K562 (cell line): Measurements from ENCODE around the gene PPT1. TPM values are rescaled to one million over a fixed set of nuclear protein-coding genes. Genes with fewer than 3 reads are reported as not detected.
A peak's percentile ranks its signal among the peaks of the same experiment; 100 is the strongest.

ENCODE experiments used
- ARID2 ChIP-seq: fragments of 450-650 bp; IDR thresholded peaks from 2 replicates; pipeline ENCODE4 v1.6.1; 2017; ENCODE audit warnings: antibody characterized with exemption, mild to moderate bottlenecking
- BDP1 ChIP-seq: IDR thresholded peaks from 3 replicates; pipeline ENCODE4 v1.6.1; 2011; ENCODE audit not compliant: insufficient read length, insufficient read depth
- CHD4 ChIP-seq: fragments of 200-600 bp; sonication (generic); IDR thresholded peaks from 3 replicates; pipeline ENCODE4 v1.6.1; 2012; ENCODE audit warnings: low read depth, mild to moderate bottlenecking, mixed read lengths, low read length, inconsistent platforms; ENCODE audit not compliant: insufficient read depth, insufficient replicate concordance, poor library complexity, severe bottlenecking
- CREBBP ChIP-seq: IDR thresholded peaks from one replicate; pipeline ENCODE4 v1.6.1; 2012; ENCODE audit warnings: low read depth, mild to moderate bottlenecking, control low read depth, inconsistent platforms, low read length
- ETS2 ChIP-seq: IDR thresholded peaks from 2 replicates; pipeline ENCODE4 v1.6.1; 2016; ENCODE audit warnings: borderline replicate concordance, missing genetic modification characterization, mild to moderate bottlenecking, moderate library complexity, missing compliant biosample characterization; ENCODE audit not compliant: poor library complexity, severe bottlenecking
- GTF2B ChIP-seq: IDR thresholded peaks from 2 replicates; pipeline ENCODE4 v1.6.1; 2011; ENCODE audit not compliant: insufficient read length; ENCODE audit errors: extremely low read depth
- KAT8 ChIP-seq: fragments of 450-650 bp; IDR thresholded peaks from 2 replicates; pipeline ENCODE4 v1.6.1; 2016; ENCODE audit warnings: low read depth, mild to moderate bottlenecking
- NFRKB ChIP-seq: fragments of 450-650 bp; IDR thresholded peaks from 2 replicates; pipeline ENCODE4 v1.6.1; 2016; ENCODE audit warnings: low read depth
- PCBP1 ChIP-seq: fragments of 200-400 bp; formaldehyde crosslinking; IDR thresholded peaks from 2 replicates; pipeline ENCODE4 v1.6.1; 2018; ENCODE audit warnings: mild to moderate bottlenecking, low read depth, low read length; ENCODE audit not compliant: poor library complexity, severe bottlenecking
- RB1 ChIP-seq: fragments of 450-650 bp; IDR thresholded peaks from 2 replicates; pipeline ENCODE4 v1.6.1; 2017; ENCODE audit warnings: low read depth, mild to moderate bottlenecking
- ZBTB40 ChIP-seq, 2 experiments: fragments of 450-650 bp in 1 of 2; sonication (generic) in 1 of 2; formaldehyde crosslinking in 1 of 2; IDR thresholded peaks; 2 replicates each; pipeline versions ENCODE4 v1.7.1 to v1.9.0; 2016 to 2022; ENCODE audit warnings: inconsistent platforms in 1 of 2, mild to moderate bottlenecking in 1 of 2, missing genetic modification reagents in 1 of 2
- ZNF717 ChIP-seq: fragments of 250-450 bp; sonication (Bioruptor Pico); IDR thresholded peaks from 2 replicates; pipeline ENCODE4 v1.5.0; 2021
- ZNF780A ChIP-seq: fragments of 250-450 bp; sonication (Bioruptor Pico); IDR thresholded peaks from 2 replicates; pipeline ENCODE4 v1.5.0; 2021; ENCODE audit warnings: mild to moderate bottlenecking
- polyA plus RNA-seq, 8 experiments: library from polyadenylated mRNA; depleted of rRNA in 4 of 8; stranded (reverse) in 5 of 8; unstranded in 3 of 8; fragments of >200 nt; fragmentation: Nextera tagmentation in 2 of 8; fragmentation: Illumina TruSeq in 1 of 8; extraction: Ambion mirVana in 2 of 8; extraction: Trizol in 1 of 8; gene quantifications; 2 replicates each; pipeline versions ENCODE4 v1.2.1 to v1.2.3, GENCODE V29; 2011 to 2014; ENCODE audit warnings: inconsistent platforms in 1 of 8, missing spikeins in 1 of 8
- total RNA-seq, 7 experiments: library from RNA; depleted of rRNA in 6 of 7; stranded (reverse); fragments of >200 nt in 6 of 7; fragmentation: Illumina TruSeq in 2 of 7; extraction: Trizol in 2 of 7; gene quantifications; 2 replicates each; pipeline versions ENCODE4 v1.2.1 to v1.2.3, GENCODE V29; 2011 to 2021; ENCODE audit warnings: low replicate concordance in 1 of 7
- TF ChIP-seq, protein P1 (sequence below), 2 experiments: fragments of 200-800 bp in 1 of 2; sonication (Bioruptor generic) in 1 of 2; sonication (generic) in 1 of 2; formaldehyde crosslinking in 1 of 2; IDR thresholded peaks in 1 of 2; conservative IDR thresholded peaks in 1 of 2; 2 replicates each; pipeline versions ENCODE4 v1.5.0 to v1.6.1; 2016 to 2020; ENCODE audit warnings: missing compliant biosample characterization in 1 of 2, missing genetic modification characterization in 1 of 2, missing genetic modification reagents in 1 of 2

The PPT1 gene
- total and polyA plus RNA-seq, 9 of the 15 experiments (the other 6 are each of a cell fraction or from before 2014, with no cell fraction given) = 72.2 to 285 (median 143) TPM

GRCh38 chr1:40040511-40041465 is 56.3 kb downstream of the PPT1 start, which contains the start of gene CAP1 (continued):
- TF ChIP-seq, protein P1, sequence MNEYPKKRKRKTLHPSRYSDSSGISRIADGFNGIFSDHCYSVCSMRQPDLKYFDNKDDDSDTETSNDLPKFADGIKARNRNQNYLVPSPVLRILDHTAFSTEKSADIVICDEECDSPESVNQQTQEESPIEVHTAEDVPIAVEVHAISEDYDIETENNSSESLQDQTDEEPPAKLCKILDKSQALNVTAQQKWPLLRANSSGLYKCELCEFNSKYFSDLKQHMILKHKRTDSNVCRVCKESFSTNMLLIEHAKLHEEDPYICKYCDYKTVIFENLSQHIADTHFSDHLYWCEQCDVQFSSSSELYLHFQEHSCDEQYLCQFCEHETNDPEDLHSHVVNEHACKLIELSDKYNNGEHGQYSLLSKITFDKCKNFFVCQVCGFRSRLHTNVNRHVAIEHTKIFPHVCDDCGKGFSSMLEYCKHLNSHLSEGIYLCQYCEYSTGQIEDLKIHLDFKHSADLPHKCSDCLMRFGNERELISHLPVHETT (CRISPR knock-in tag; conservative IDR thresholded peaks at IDR 0.05 in 1 of 2, IDR thresholded peaks at IDR 0.05 in 1 of 2) = 0 out of 4 replicates have a peak, but pooled peaks of 1 of the 2 experiments have one; percentile 6
- TF ChIP-seq CREBBP (no peak), ZNF780A (no peak), NFRKB (0 out of 2 replicates have a peak, but pooled peaks have one; percentile 29), GTF2B (no peak), BDP1 (no peak), RB1 (0 out of 2 replicates have a peak, but pooled peaks have one; percentile 14), ARID2 (no peak), ZNF717 (CRISPR knock-in tag) (no peak), CHD4 (no peak), KAT8 (no peak), ZBTB40 (IDR thresholded peaks at IDR 0.05) (peak; percentile 99), ZBTB40 (CRISPR knock-in tag; IDR thresholded peaks at IDR 0.05) (no peak), ETS2 (tag) (no peak), PCBP1 (peak; percentile 79)
